HepG2 (cell line): ENCODE results near the gene TUBAL3. TPM values are rescaled to one million over a fixed set of nuclear protein-coding genes. Genes with fewer than 3 reads are reported as not detected.

Experiments
- ATAC-seq: fragments of 200-7000 bp; cut with Tn5 transposase; 3 replicates; pipeline ENCODE4 v1.9.1; 2020; ENCODE audit warnings: mild to moderate bottlenecking, moderate library complexity
- BruUV-seq: library from RNA; stranded (reverse); fragments of 400-500 nt; replicated peaks from 2 replicates; lab custom pipeline; 2021; lab: Mats Ljungman, UMichigan
- CTCF ChIA-PET: fragments of 300-600 bp; formaldehyde crosslinking; extraction: SDS; loops from one replicate; lab custom pipeline; 2021; ENCODE audit warnings: low total read pairs, inconsistent platforms, low intra/inter-chr PET ratio; lab: Yijun Ruan, JAX
- POLR2A ChIA-PET: fragments of 350-600 bp; sonication (Branson Sonifier 250); formaldehyde crosslinking; loops from one replicate; lab custom pipeline; 2020; ENCODE audit warnings: antibody characterized with exemption, inconsistent platforms; lab: Yijun Ruan, JAX
- DNase-seq: peaks from one replicate; pipeline ENCODE4 v3.0.0-alpha.2; 2015; ENCODE audit warnings: low spot score
- FAIRE-seq: peaks from 3 replicates; lab custom pipeline; 2011; peaks lifted over from hg19 to GRCh38; lab: Jason Lieb, UNC
- H2AFZ ChIP-seq: one replicate; pipeline ENCODE4 v1.6.1; 2011; ENCODE audit warnings: low read length, inconsistent platforms
- H3K27ac ChIP-seq: fragments of 300-600 bp; 3 replicates; pipeline ENCODE4 v1.8.0; 2011; ENCODE audit warnings: mixed run types, mild to moderate bottlenecking, mixed read lengths, low read length, inconsistent platforms; ENCODE audit not compliant: insufficient read depth; ENCODE audit errors: extremely low read length
- H3K27me3 ChIP-seq, 2 experiments: fragments of 200-600 bp in 1 of 2; 2 replicates in 1 of 2; 3 replicates in 1 of 2; pipeline versions ENCODE4 v1.6.0 to v1.8.0; 2011; ENCODE audit warnings: low read length in 2 of 2, mild to moderate bottlenecking in 2 of 2, moderate library complexity in 2 of 2, inconsistent platforms in 1 of 2; ENCODE audit not compliant: insufficient read depth in 2 of 2, control insufficient read depth in 1 of 2
- H3K36me3 ChIP-seq, 2 experiments: fragments of 200-600 bp in 1 of 2; replicated peaks in 1 of 2; 2 replicates in 1 of 2; 3 replicates in 1 of 2; pipeline versions ENCODE4 v1.5.1 to v1.8.0; 2011; ENCODE audit warnings: low read length in 2 of 2, inconsistent platforms in 1 of 2; ENCODE audit not compliant: insufficient read depth in 2 of 2, control insufficient read depth in 1 of 2
- H3K4me1 ChIP-seq: 2 replicates; pipeline ENCODE4 v1.5.1; 2012; ENCODE audit warnings: low read length, inconsistent platforms; ENCODE audit not compliant: insufficient read depth
- H3K4me2 ChIP-seq: 2 replicates; pipeline ENCODE4 v1.6.0; 2011; ENCODE audit warnings: low read depth, low read length, inconsistent platforms
- H3K4me3 ChIP-seq, 3 experiments: fragments of 200-600 bp in 1 of 3; sonication (generic), shearing (Covaris generic) in 1 of 3; replicated peaks in 1 of 3; 2 replicates each; pipeline ENCODE4 v1.5.1; 2011 to 2016; ENCODE audit warnings: low read length in 3 of 3, inconsistent platforms in 2 of 3, low read depth in 2 of 3, mild to moderate bottlenecking in 2 of 3, control low read depth in 1 of 3, mixed read lengths in 1 of 3; ENCODE audit not compliant: insufficient read depth in 1 of 3
- H3K79me2 ChIP-seq: one replicate; pipeline ENCODE4 v1.6.1; 2011; ENCODE audit warnings: low read length, inconsistent platforms; ENCODE audit not compliant: insufficient read depth
- H3K9ac ChIP-seq: 2 replicates; pipeline ENCODE4 v1.6.0; 2011; ENCODE audit warnings: mild to moderate bottlenecking, low read depth, low read length, inconsistent platforms; ENCODE audit not compliant: insufficient read depth
- H3K9me3 ChIP-seq: 2 replicates; pipeline ENCODE4 v1.5.1; 2012; ENCODE audit warnings: mild to moderate bottlenecking, low read length
- H4K20me1 ChIP-seq: 2 replicates; pipeline ENCODE4 v1.6.0; 2011; ENCODE audit warnings: inconsistent platforms, mild to moderate bottlenecking, low read length, moderate library complexity; ENCODE audit not compliant: insufficient read depth
- CC2D1A ChIP-seq: sonication (generic); formaldehyde crosslinking; IDR thresholded peaks from 2 replicates; pipeline ENCODE4 v1.8.1; 2023; ENCODE audit warnings: mild to moderate bottlenecking, missing genetic modification reagents
- GPN1 ChIP-seq: sonication (generic); formaldehyde crosslinking; IDR thresholded peaks from 2 replicates; pipeline ENCODE4 v1.5.1; 2020; ENCODE audit warnings: missing genetic modification reagents, borderline replicate concordance
- IKZF1 ChIP-seq: fragments of 450-650 bp; IDR thresholded peaks from 2 replicates; pipeline ENCODE4 v1.7.1; 2016
- KMT2B ChIP-seq: IDR thresholded peaks from 2 replicates; pipeline ENCODE4 v1.6.1; 2016; ENCODE audit warnings: missing genetic modification reagents, missing compliant biosample characterization
- MXD4 ChIP-seq: IDR thresholded peaks from 2 replicates; pipeline ENCODE4 v1.6.1; 2016; ENCODE audit warnings: mild to moderate bottlenecking, missing biosample characterization, missing genetic modification reagents
- NR0B2 ChIP-seq: sonication (generic); formaldehyde crosslinking; IDR thresholded peaks from 2 replicates; pipeline ENCODE4 v1.4.0; 2020; ENCODE audit warnings: mild to moderate bottlenecking, missing genetic modification reagents
- TAF1 ChIP-seq: sonication (generic); formaldehyde crosslinking; IDR thresholded peaks from 2 replicates; pipeline ENCODE4 v1.4.0; 2020; ENCODE audit warnings: missing genetic modification reagents
- ZNF619 ChIP-seq: sonication (generic); formaldehyde crosslinking; IDR thresholded peaks from 2 replicates; pipeline ENCODE4 v1.4.0; 2020; ENCODE audit warnings: mild to moderate bottlenecking, missing genetic modification reagents
- ZNF710 ChIP-seq: sonication (generic); formaldehyde crosslinking; IDR thresholded peaks from 2 replicates; pipeline ENCODE4 v1.5.0; 2020; ENCODE audit warnings: mild to moderate bottlenecking, missing genetic modification reagents, borderline replicate concordance
- WGBS: methylation state at CpG from one replicate; pipeline ENCODE4 v1.1.6; 2017; ENCODE audit warnings: low lambda C conversion rate; 5-methylcytosine and 5-hydroxymethylcytosine counted together
- in situ Hi-C: cut with HindIII; loops from 2 replicates; pipeline ENCODE4 v1.10.0; 2017; ENCODE audit warnings: low pct_unique_long_range_greater_than_20kb; ENCODE audit not compliant: extremely low pct_ligation_motif_present
- intact Hi-C: fragments of 100-400 bp; cut with micrococcal nuclease; formaldehyde crosslinking; loops from one replicate; pipeline ENCODE4 v1.10.0; 2022; ENCODE audit not compliant: unreplicated experiment
- polyA plus RNA-seq, 8 experiments: library from polyadenylated mRNA; depleted of rRNA in 3 of 8; stranded (reverse) in 7 of 8; unstranded in 1 of 8; fragments of >200 nt; fragmentation: Illumina TruSeq in 4 of 8; extraction: Trizol in 4 of 8; gene quantifications; 2 replicates each; pipeline versions ENCODE4 v1.2.1 to v1.2.3, GENCODE V29; 2011 to 2016; ENCODE audit warnings: low read depth in 4 of 8, missing spikeins in 1 of 8, mixed read lengths in 1 of 8; ENCODE audit not compliant: insufficient read depth in 1 of 8
- total RNA-seq, 5 experiments: library from RNA; depleted of rRNA; stranded (reverse); fragments of >200 nt; fragmentation: Illumina TruSeq; extraction: Trizol; gene quantifications; 2 replicates each; pipeline ENCODE4 v1.2.3, GENCODE V29; 2016; ENCODE audit warnings: low read depth in 1 of 5

TUBAL3 gene
- total and polyA plus RNA-seq, 2 of the 13 experiments (the other 11 are each of a cell fraction or from before 2014, with no cell fraction given) = 0.07 to 0.26 TPM

GRCh38 chr10:5373307-5373706 is 31.3 kb downstream of the TUBAL3 start (continued):
- TF ChIP-seq NR0B2 = no peak
- no peak for TF ChIP-seq ZNF710 (CRISPR knock-in tag)
- TF ChIP-seq ZNF619 (CRISPR knock-in tag) = no peak
- no peak for TF ChIP-seq GPN1 (CRISPR knock-in tag)
- TF ChIP-seq CC2D1A (CRISPR knock-in tag) = no peak
- no peak for TF ChIP-seq KMT2B (CRISPR knock-in tag)
- no peak for TF ChIP-seq TAF1 (CRISPR knock-in tag)

GRCh38 chr10:5370493-5371352 is 33.9 kb downstream of the TUBAL3 start:
- CTCF ChIA-PET = no interaction called here
- intact Hi-C loops = loop anchor here (10.0 kb wide), 1 partner anchor 276 kb away; the partner anchor contains the start of gene AKR1C3

More at GRCh38 chr10:5370493-5371352, 33.9 kb downstream of the TUBAL3 start:
- ATAC-seq = no peak
- H4K20me1 ChIP-seq = no peaks in the 10 kb centered on the region
- no peak overlapping the region for H3K4me2 ChIP-seq
- H2AFZ ChIP-seq = no peak overlapping the region
- H3K4me3 ChIP-seq = no peak overlapping the region
- H3K9me3 ChIP-seq = no peaks in the 10 kb centered on the region
- H3K4me1 ChIP-seq = peaks cover 44% of the 10 kb centered on the region
- FAIRE-seq = peak; percentile 34
- in situ Hi-C loops = no loop called here
- H3K36me3 ChIP-seq = no peaks in the 10 kb centered on the region
- TF ChIP-seq IKZF1 = 0 out of 2 replicates have a peak, but pooled peaks have one; percentile 9
- no peak for TF ChIP-seq MXD4 (CRISPR knock-in tag)
- TF ChIP-seq, all 625 proteins: peak for 1
- H3K79me2 ChIP-seq = no peaks in the 10 kb centered on the region
- DNase-seq = no peak
- BruUV-seq = no TSS peak
- H3K27ac ChIP-seq = no peak overlapping the region
- H3K9ac ChIP-seq = no peak overlapping the region
- POLR2A ChIA-PET = no interaction called here
- 54% methylated on average over 22 of the region's 28 CpGs for WGBS
- H3K27me3 ChIP-seq = peaks cover 0 to 11% of the 10 kb centered on the region in 2 experiments; a peak in 3 of 5 replicates
